Hepatocyte (in vitro differentiated cells): ENCODE results near the gene ELAVL4. TPM values are rescaled to one million over a fixed set of nuclear protein-coding genes. Genes with fewer than 3 reads are reported as not detected.

Source experiments
- DNase-seq: peaks from one replicate; pipeline ENCODE4 v3.0.0-alpha.2; 2016; ENCODE audit warnings: low spot score
- H2AFZ ChIP-seq: fragments of 200-600 bp; sonication (generic); 2 replicates; pipeline ENCODE4 v1.6.0; 2016; ENCODE audit warnings: antibody characterized with exemption, mild to moderate bottlenecking
- H3K27ac ChIP-seq: fragments of 200-600 bp; sonication (generic); 2 replicates; pipeline ENCODE4 v1.5.1; 2016; ENCODE audit warnings: mild to moderate bottlenecking
- H3K27me3 ChIP-seq: fragments of 200-600 bp; sonication (generic); 2 replicates; pipeline ENCODE4 v1.6.1; 2016
- H3K36me3 ChIP-seq: fragments of 200-600 bp; sonication (generic); replicated peaks from 2 replicates; pipeline ENCODE4 v1.5.1; 2016; ENCODE audit warnings: low read depth; ENCODE audit not compliant: insufficient read depth
- H3K4me1 ChIP-seq: fragments of 200-600 bp; sonication (generic); 2 replicates; pipeline ENCODE4 v1.5.1; 2016; ENCODE audit warnings: mild to moderate bottlenecking, moderate library complexity; ENCODE audit not compliant: insufficient read depth
- H3K4me2 ChIP-seq: fragments of 200-600 bp; sonication (generic); 2 replicates; pipeline ENCODE4 v1.6.0; 2016
- H3K4me3 ChIP-seq: fragments of 200-600 bp; sonication (generic); 2 replicates; pipeline ENCODE4 v1.5.1; 2016; ENCODE audit warnings: mild to moderate bottlenecking
- H3K79me2 ChIP-seq: fragments of 200-600 bp; sonication (generic); 2 replicates; pipeline ENCODE4 v1.6.0; 2017; ENCODE audit warnings: mild to moderate bottlenecking
- H3K9me2 ChIP-seq: fragments of 200-600 bp; sonication (generic); replicated peaks from 2 replicates; pipeline ENCODE4 v1.6.0; 2017; ENCODE audit warnings: mild to moderate bottlenecking; ENCODE audit not compliant: insufficient read depth
- H3K9me3 ChIP-seq: fragments of 200-600 bp; sonication (generic); 2 replicates; pipeline ENCODE4 v1.5.1; 2016; ENCODE audit warnings: low read depth, mild to moderate bottlenecking
- H4K20me1 ChIP-seq: fragments of 200-600 bp; sonication (generic); 2 replicates; pipeline ENCODE4 v1.6.0; 2016; ENCODE audit warnings: mild to moderate bottlenecking; ENCODE audit not compliant: insufficient read depth, poor library complexity, severe bottlenecking
- CTCF ChIP-seq: fragments of 200-600 bp; sonication (generic); IDR thresholded peaks from 2 replicates; pipeline ENCODE4 v1.5.1; 2016; ENCODE audit warnings: antibody characterized with exemption, mild to moderate bottlenecking; ENCODE audit not compliant: poor library complexity
- EZH2 ChIP-seq: fragments of 200-600 bp; sonication (generic); IDR thresholded peaks from 2 replicates; pipeline ENCODE4 v1.6.1; 2016; ENCODE audit warnings: antibody characterized with exemption, mild to moderate bottlenecking, borderline replicate concordance
- EZH2phosphoT487 ChIP-seq: fragments of 200-600 bp; sonication (generic); IDR thresholded peaks from one replicate; pipeline ENCODE4 v1.6.1; 2018; ENCODE audit warnings: antibody characterized with exemption, mild to moderate bottlenecking, low read depth, moderate library complexity; ENCODE audit not compliant: unreplicated experiment, severe bottlenecking
- WGBS: methylation state at CpG from one replicate; pipeline ENCODE4 v1.1.6; 2016; ENCODE audit warnings: low lambda C conversion rate; ENCODE audit errors: missing lambda C conversion rate; 5-methylcytosine and 5-hydroxymethylcytosine counted together
- polyA plus RNA-seq: library from polyadenylated mRNA; unstranded; fragments of >200 nt; fragmentation: Nextera tagmentation; extraction: Ambion mirVana; gene quantifications from 2 replicates; pipeline ENCODE4 v1.2.1, GENCODE V29; 2016
- total RNA-seq: library from RNA; depleted of rRNA; stranded (reverse); fragments of >200 nt; gene quantifications from 2 replicates; pipeline ENCODE4 v1.2.3, GENCODE V29; 2014

ELAVL4 gene
- total RNA-seq (0.07 and 0.24 TPM in 2 replicates), polyA plus RNA-seq (0.08 and 0.57 TPM in 2 replicates)

DNA sequence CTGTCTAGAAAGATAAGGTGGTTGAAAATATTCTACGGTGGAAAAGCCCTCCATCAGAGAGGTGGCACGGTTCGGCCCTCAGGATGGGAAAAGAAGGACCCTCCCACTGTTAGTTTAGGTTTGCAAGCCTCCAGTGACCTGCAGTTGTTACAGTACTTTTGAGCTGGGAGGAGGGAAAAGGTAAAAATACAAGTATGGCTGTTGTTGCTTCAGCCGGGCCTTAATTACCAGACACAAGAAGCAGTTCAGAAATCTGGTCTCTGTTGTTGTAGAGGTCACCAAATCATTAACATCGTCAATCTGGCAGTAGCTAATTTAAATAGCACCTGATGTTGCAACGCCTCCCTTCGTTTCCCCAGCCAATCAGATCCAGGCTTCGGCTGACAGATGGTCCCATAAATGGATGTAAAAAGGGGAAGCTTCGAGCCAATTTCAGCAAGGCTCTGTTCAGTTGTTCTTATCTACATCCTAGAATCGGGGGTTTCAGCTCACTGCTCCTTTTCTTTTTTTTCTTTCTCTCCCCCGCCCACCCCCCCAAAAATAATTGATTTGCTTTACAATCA, at the start of gene ELAVL4:
Gene ELAVL4 (plus strand): TSS at position 424 of the 563 bp plus-strand sequence. CDS start 270 bp downstream, outside the sequence.
- Histone ChIP-seq H3K4me3 (no peak within 1 kb of the TSS), H3K4me2 (no peak within 1 kb of the TSS), H2AFZ (no peak within 1 kb of the TSS), H3K36me3 (no peaks in the 10 kb centered on the region), H3K79me2 (no peaks in the 10 kb centered on the region), H3K9me2 (no peaks in the 10 kb centered on the region), H4K20me1 (no peaks in the 10 kb centered on the region), H3K27ac (no peak within 1 kb of the TSS), H3K4me1 (no peaks in the 10 kb centered on the region), H3K9me3 (no peaks in the 10 kb centered on the region), H3K27me3 (no peaks in the 10 kb centered on the region)
- DNase-seq = no peak
- TF ChIP-seq EZH2 = no peak
- no peak for TF ChIP-seq EZH2phosphoT487
- TF ChIP-seq CTCF = no peak
- WGBS = 62% methylated on average over 10 of the region's 11 CpGs

- Histone ChIP-seq H3K4me3 (no peak overlapping the region), H3K27ac (no peak overlapping the region)
Measured at GRCh38 chr1:50060279-50060678, 48.4 kb upstream of the ELAVL4 start.

GRCh38 chr1:50066806-50067205, 41.9 kb upstream of the ELAVL4 start:
- Histone ChIP-seq H3K9me2 (no peaks in the 10 kb centered on the region), H3K27ac (no peak overlapping the region), H3K4me3 (no peak overlapping the region), H3K4me2 (no peak overlapping the region), H3K36me3 (no peaks in the 10 kb centered on the region), H3K79me2 (no peaks in the 10 kb centered on the region), H2AFZ (no peak overlapping the region), H4K20me1 (no peaks in the 10 kb centered on the region), H3K9me3 (peaks cover 3% of the 10 kb centered on the region), H3K4me1 (no peaks in the 10 kb centered on the region), H3K27me3 (no peaks in the 10 kb centered on the region)
- WGBS = 75% methylated on average over 1 of the region's 1 CpG
- no peak for DNase-seq
- TF ChIP-seq EZH2phosphoT487 = no peak
- no peak for TF ChIP-seq CTCF
- TF ChIP-seq EZH2 = no peak

More at GRCh38 chr1:50060279-50060678, 48.4 kb upstream of the ELAVL4 start:
- Histone ChIP-seq H3K27me3 (no peaks in the 10 kb centered on the region), H3K36me3 (no peaks in the 10 kb centered on the region), H3K79me2 (no peaks in the 10 kb centered on the region), H3K9me3 (no peaks in the 10 kb centered on the region), H2AFZ (no peak overlapping the region), H4K20me1 (no peaks in the 10 kb centered on the region), H3K4me2 (no peak overlapping the region), H3K9me2 (no peaks in the 10 kb centered on the region), H3K4me1 (no peaks in the 10 kb centered on the region)
- 56% methylated on average over 3 of the region's 3 CpGs for WGBS
- TF ChIP-seq EZH2phosphoT487 (no peak), CTCF (no peak)
- DNase-seq = no peak

DNA sequence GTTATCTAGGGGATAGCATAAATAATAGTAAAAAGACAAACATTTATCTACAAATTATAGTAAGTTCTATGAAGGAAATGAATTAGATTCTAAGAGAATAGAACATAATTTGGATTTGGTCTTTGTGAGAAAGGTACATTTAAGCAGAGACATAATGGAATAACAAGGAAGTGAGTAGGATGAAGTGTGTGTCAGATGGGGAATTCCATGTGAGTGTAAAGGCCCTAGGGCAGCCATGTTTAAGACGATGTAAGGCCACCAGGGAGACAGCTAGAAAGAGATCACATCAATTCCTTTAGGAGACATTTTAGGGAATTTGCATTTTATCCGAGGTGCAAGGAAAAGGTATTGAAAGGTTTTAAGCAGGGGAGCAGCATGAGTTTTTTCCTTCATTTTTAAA, 33.8 kb upstream of the ELAVL4 start:
- Histone ChIP-seq H3K27ac (no peak overlapping the region), H3K4me1 (no peaks in the 10 kb centered on the region), H4K20me1 (no peaks in the 10 kb centered on the region), H3K79me2 (no peaks in the 10 kb centered on the region), H3K9me3 (no peaks in the 10 kb centered on the region), H3K27me3 (no peaks in the 10 kb centered on the region), H3K4me2 (no peak overlapping the region), H3K4me3 (no peak overlapping the region), H3K36me3 (no peaks in the 10 kb centered on the region), H3K9me2 (no peaks in the 10 kb centered on the region), H2AFZ (no peak overlapping the region)
- 32% methylated on average over 2 of the region's 2 CpGs for WGBS
- no peak for DNase-seq
- TF ChIP-seq CTCF = no peak
- no peak for TF ChIP-seq EZH2phosphoT487
- no peak for TF ChIP-seq EZH2
